Endodermal cell (in vitro differentiated cells): ENCODE data around the gene TPMT. TPM values are rescaled to one million over a fixed set of nuclear protein-coding genes. Genes with fewer than 3 reads are reported as not detected.

Experiments used
- DNase-seq: peaks from one replicate; pipeline ENCODE4 v3.0.0-alpha.2; 2017
- H3K27ac ChIP-seq: 2 replicates; pipeline ENCODE4 v1.5.1; 2013; ENCODE audit warnings: mild to moderate bottlenecking, low read depth, low read length, moderate library complexity
- H3K27me3 ChIP-seq: 2 replicates; pipeline ENCODE4 v1.6.1; 2013; ENCODE audit warnings: mild to moderate bottlenecking, low read length, moderate library complexity; ENCODE audit not compliant: insufficient read depth, control insufficient read depth, poor library complexity, severe bottlenecking
- H3K36me3 ChIP-seq: 2 replicates; pipeline ENCODE4 v1.7.0; 2013; ENCODE audit warnings: mild to moderate bottlenecking, low read length, moderate library complexity; ENCODE audit not compliant: control insufficient read depth, insufficient read depth
- H3K4me1 ChIP-seq: one replicate; pipeline ENCODE4 v1.7.0; 2013; ENCODE audit warnings: low read length; ENCODE audit not compliant: control insufficient read depth, insufficient read depth
- H3K4me3 ChIP-seq: 2 replicates; pipeline ENCODE4 v1.5.1; 2013; ENCODE audit warnings: mild to moderate bottlenecking, low read length, moderate library complexity
- H3K9ac ChIP-seq: 2 replicates; pipeline ENCODE4 v1.6.1; 2013; ENCODE audit warnings: mild to moderate bottlenecking, low read length, moderate library complexity; ENCODE audit not compliant: poor library complexity, severe bottlenecking; ENCODE audit errors: extremely low read depth
- H3K9me3 ChIP-seq: 2 replicates; pipeline ENCODE4 v1.6.1; 2013; ENCODE audit warnings: mild to moderate bottlenecking, low read length, moderate library complexity; ENCODE audit not compliant: control insufficient read depth
- H3K27ac Mint-ChIP-seq: 2 replicates; pipeline ENCODE4 v1.8.0; 2020; ENCODE audit warnings: mixed read lengths
- H3K27me3 Mint-ChIP-seq: 2 replicates; pipeline ENCODE4 v1.8.0; 2021; ENCODE audit warnings: mild to moderate bottlenecking, mixed read lengths; ENCODE audit not compliant: insufficient read depth
- H3K36me3 Mint-ChIP-seq: 2 replicates; pipeline ENCODE4 v1.8.0; 2020; ENCODE audit warnings: low read depth, mixed read lengths
- H3K4me1 Mint-ChIP-seq: 2 replicates; pipeline ENCODE4 v1.8.0; 2020; ENCODE audit warnings: mixed read lengths
- H3K4me3 Mint-ChIP-seq: 2 replicates; pipeline ENCODE4 v1.8.0; 2020; ENCODE audit warnings: mild to moderate bottlenecking, moderate library complexity, mixed read lengths
- H3K9me3 Mint-ChIP-seq: 2 replicates; pipeline ENCODE4 v1.8.0; 2020; ENCODE audit warnings: mild to moderate bottlenecking, mixed read lengths
- WGBS, 2 experiments: methylation state at CpG; one replicate each; pipeline versions ENCODE4 v1.1.5 to v1.1.7; 2013; ENCODE audit warnings: missing lambda C conversion rate in 2 of 2, mixed read lengths in 1 of 2; ENCODE audit not compliant: insufficient coverage in 1 of 2, insufficient read length in 1 of 2; 5-methylcytosine and 5-hydroxymethylcytosine counted together
- total RNA-seq, 2 donors: library from RNA; stranded (reverse); fragmentation: NEBNext Ultra II Directional in 1 of 2; extraction: Animal tissue kit (Norgen Biotek cat#: 25700) in 1 of 2; gene quantifications; 2 replicates in 1 of 2; 3 replicates in 1 of 2; pipeline ENCODE4 v1.2.1, GENCODE V29; 2021
- TF ChIP-seq, protein P1 (sequence below): fragments of 200-600 bp; sonication (generic); conservative IDR thresholded peaks from 2 replicates; pipeline ENCODE4 v1.5.0; 2021; ENCODE audit warnings: antibody characterized with exemption, mild to moderate bottlenecking

TPMT gene
- total RNA-seq, 2 donors from 2014 or later, result 14.0 to 15.8 TPM

DNA sequence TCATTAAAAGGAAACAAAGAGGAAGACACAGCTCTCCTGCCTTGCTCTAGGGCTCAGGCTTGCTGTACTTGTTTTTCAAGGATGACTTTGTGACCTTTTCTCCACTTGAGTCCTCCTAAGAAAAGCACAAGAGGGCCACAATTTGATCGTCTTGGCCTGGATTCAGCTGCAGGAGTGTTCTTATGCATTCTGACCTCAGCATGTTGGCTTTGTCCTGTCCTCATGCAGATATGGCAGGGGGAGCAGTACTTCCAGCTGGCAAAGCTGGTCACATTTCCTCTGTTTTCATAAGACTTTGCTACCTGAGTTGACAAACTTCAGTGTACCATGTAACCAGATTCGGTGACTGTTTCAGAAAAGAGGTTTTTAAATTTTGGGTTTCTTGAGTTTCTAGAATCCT lies 31.2 kb upstream of the TPMT start:
- H3K9me3 Mint-ChIP-seq, result no peaks in the 10 kb centered on the region
- H3K4me1 Mint-ChIP-seq, result peaks cover 44% of the 10 kb centered on the region
- Histone ChIP-seq H3K27ac (peak overlapping the region; percentile 13), H3K36me3 (peaks cover 5% of the 10 kb centered on the region), H3K27me3 (no peaks in the 10 kb centered on the region), H3K9ac (no peak overlapping the region), H3K4me1 (peaks cover 8% of the 10 kb centered on the region), H3K9me3 (no peaks in the 10 kb centered on the region), H3K4me3 (no peak overlapping the region)
- WGBS, 2 experiments, result 32 to 51% methylated on average over 2 of the region's 2 CpGs
- peak; percentile 74 for DNase-seq
- peaks cover 14% of the 10 kb centered on the region for H3K36me3 Mint-ChIP-seq
- H3K27me3 Mint-ChIP-seq, result no peaks in the 10 kb centered on the region
- no peak overlapping the region for H3K4me3 Mint-ChIP-seq
- peak overlapping the region; percentile 89 for H3K27ac Mint-ChIP-seq
- TF ChIP-seq, protein P1, sequence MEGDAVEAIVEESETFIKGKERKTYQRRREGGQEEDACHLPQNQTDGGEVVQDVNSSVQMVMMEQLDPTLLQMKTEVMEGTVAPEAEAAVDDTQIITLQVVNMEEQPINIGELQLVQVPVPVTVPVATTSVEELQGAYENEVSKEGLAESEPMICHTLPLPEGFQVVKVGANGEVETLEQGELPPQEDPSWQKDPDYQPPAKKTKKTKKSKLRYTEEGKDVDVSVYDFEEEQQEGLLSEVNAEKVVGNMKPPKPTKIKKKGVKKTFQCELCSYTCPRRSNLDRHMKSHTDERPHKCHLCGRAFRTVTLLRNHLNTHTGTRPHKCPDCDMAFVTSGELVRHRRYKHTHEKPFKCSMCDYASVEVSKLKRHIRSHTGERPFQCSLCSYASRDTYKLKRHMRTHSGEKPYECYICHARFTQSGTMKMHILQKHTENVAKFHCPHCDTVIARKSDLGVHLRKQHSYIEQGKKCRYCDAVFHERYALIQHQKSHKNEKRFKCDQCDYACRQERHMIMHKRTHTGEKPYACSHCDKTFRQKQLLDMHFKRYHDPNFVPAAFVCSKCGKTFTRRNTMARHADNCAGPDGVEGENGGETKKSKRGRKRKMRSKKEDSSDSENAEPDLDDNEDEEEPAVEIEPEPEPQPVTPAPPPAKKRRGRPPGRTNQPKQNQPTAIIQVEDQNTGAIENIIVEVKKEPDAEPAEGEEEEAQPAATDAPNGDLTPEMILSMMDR, result no peak

DNA sequence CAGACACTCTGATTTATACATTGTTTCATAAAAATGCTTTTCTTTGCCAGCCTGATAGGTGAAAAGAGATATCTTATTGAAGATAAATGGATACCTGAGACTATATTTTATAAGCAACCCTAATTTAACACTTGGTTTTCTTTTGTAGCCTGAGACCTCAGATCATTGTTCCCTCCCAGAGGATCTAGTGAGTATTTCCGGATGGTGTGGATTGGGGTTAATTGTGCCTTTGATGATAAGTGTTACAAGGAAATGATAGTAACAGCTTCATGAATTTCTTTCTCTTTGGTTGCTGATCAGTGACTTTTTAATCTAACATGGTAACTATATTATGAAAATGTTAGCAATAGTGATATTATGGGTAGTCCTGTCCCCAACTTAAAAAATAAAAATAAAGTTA lies 30.7 kb upstream of the TPMT start:
- Histone ChIP-seq H3K27me3 (no peaks in the 10 kb centered on the region), H3K27ac (peak overlapping the region; percentile 13), H3K9ac (no peak overlapping the region), H3K36me3 (peaks cover 5% of the 10 kb centered on the region), H3K4me1 (peaks cover 8% of the 10 kb centered on the region), H3K9me3 (no peaks in the 10 kb centered on the region), H3K4me3 (no peak overlapping the region)
- no peak for DNase-seq
- TF ChIP-seq, protein P1, result no peak
- Mint-ChIP-seq H3K27ac (peak overlapping the region; percentile 89), H3K27me3 (no peaks in the 10 kb centered on the region), H3K9me3 (no peaks in the 10 kb centered on the region), H3K4me1 (peaks cover 44% of the 10 kb centered on the region), H3K4me3 (no peak overlapping the region), H3K36me3 (peaks cover 16% of the 10 kb centered on the region)
- WGBS, 2 experiments, result 47 to 67% methylated on average over 1 of the region's 1 CpG

DNA sequence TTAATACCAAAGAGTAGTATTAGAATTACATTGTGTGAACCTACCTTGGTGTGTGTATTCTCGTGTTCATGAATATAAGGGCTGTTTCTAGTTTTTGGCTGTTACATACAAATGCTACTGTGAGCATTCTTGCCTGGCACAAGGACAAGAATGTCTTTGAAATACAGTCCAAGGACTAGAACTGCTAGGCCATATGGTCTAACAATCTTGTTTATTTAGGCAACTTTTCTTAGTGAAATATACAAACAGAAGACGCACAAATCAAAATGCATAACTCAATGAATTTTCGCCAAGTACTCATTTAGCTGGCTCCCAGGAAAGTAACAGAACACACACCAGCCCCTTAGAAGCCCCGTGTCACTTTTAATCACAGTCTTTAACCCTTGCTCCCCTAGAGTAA lies 28.9 kb upstream of the TPMT start:
- H3K4me1 Mint-ChIP-seq, result peaks cover 46% of the 10 kb centered on the region
- 97 to 100% methylated on average over 2 to 4 of the region's 4 CpGs for WGBS, 2 experiments
- peaks cover 8% of the 10 kb centered on the region for H3K4me1 ChIP-seq
- H3K27me3 ChIP-seq, result no peaks in the 10 kb centered on the region
- H3K9me3 ChIP-seq, result no peaks in the 10 kb centered on the region
- H3K36me3 Mint-ChIP-seq, result peaks cover 24% of the 10 kb centered on the region
- peaks cover 5% of the 10 kb centered on the region for H3K36me3 ChIP-seq
- H3K27ac Mint-ChIP-seq, result peak overlapping the region; percentile 64
- no peak for DNase-seq
- H3K9ac ChIP-seq, result no peak overlapping the region
- no peak overlapping the region for H3K4me3 ChIP-seq
- H3K4me3 Mint-ChIP-seq, result no peak overlapping the region
- H3K9me3 Mint-ChIP-seq, result no peaks in the 10 kb centered on the region
- no peaks in the 10 kb centered on the region for H3K27me3 Mint-ChIP-seq
- TF ChIP-seq, protein P1, result no peak
- H3K27ac ChIP-seq, result no peak overlapping the region
